PC-9 (cell line): ENCODE measurements around the gene CADM4. TPM values are rescaled to one million over a fixed set of nuclear protein-coding genes. Genes with fewer than 3 reads are reported as not detected.

Source experiments
- BruUV-seq: library from RNA; stranded (reverse); fragments of 400-500 nt; replicated peaks from 2 replicates; lab custom pipeline; 2021; lab: Mats Ljungman, UMichigan
- CTCF ChIA-PET: fragments of 300-600 bp; sonication (Branson Sonifier 250); formaldehyde crosslinking; loops from one replicate; lab custom pipeline; 2022; ENCODE audit warnings: antibody characterized with exemption; lab: Charles Lee
- POLR2A ChIA-PET: fragments of 300-600 bp; sonication (Branson Sonifier 250); formaldehyde crosslinking; loops from one replicate; lab custom pipeline; 2022; ENCODE audit warnings: antibody characterized with exemption; ENCODE audit not compliant: unreplicated experiment; lab: Charles Lee
- DNase-seq, 2 experiments: peaks; one replicate each; pipeline versions ENCODE4 v3.0.0 to v3.0.0-alpha.2; 2015 to 2022; ENCODE audit warnings: mixed read lengths in 1 of 2
- H2AFZ ChIP-seq: fragments of 200-600 bp; sonication (generic); 2 replicates; pipeline ENCODE4 v1.8.1; 2017; ENCODE audit warnings: antibody characterized with exemption
- H3F3A ChIP-seq: fragments of 200-600 bp; sonication (generic); 2 replicates; pipeline ENCODE4 v1.8.1; 2017; ENCODE audit warnings: antibody characterized with exemption, mild to moderate bottlenecking, low read depth; ENCODE audit not compliant: insufficient read depth
- H3K27ac ChIP-seq: fragments of 200-600 bp; sonication (generic); 2 replicates; pipeline ENCODE4 v1.6.1; 2016; ENCODE audit warnings: mixed run types
- H3K27me3 ChIP-seq: fragments of 200-600 bp; sonication (generic); 2 replicates; pipeline ENCODE4 v1.6.1; 2016; ENCODE audit warnings: low read depth, mixed run types; ENCODE audit not compliant: insufficient read depth
- H3K36me3 ChIP-seq: fragments of 200-600 bp; sonication (generic); 2 replicates; pipeline ENCODE4 v1.6.1; 2016; ENCODE audit warnings: low read depth, mixed run types
- H3K4me1 ChIP-seq: fragments of 200-600 bp; sonication (generic); replicated peaks from 2 replicates; pipeline ENCODE4 v1.6.1; 2016; ENCODE audit warnings: mixed run types; ENCODE audit not compliant: insufficient read depth
- H3K4me2 ChIP-seq: fragments of 200-600 bp; sonication (generic); 2 replicates; pipeline ENCODE4 v1.6.1; 2017; ENCODE audit warnings: mixed run types
- H3K4me3 ChIP-seq: fragments of 200-600 bp; sonication (generic); 2 replicates; pipeline ENCODE4 v1.6.1; 2016; ENCODE audit warnings: mixed run types
- H3K79me2 ChIP-seq: fragments of 200-600 bp; sonication (generic); 2 replicates; pipeline ENCODE4 v1.6.1; 2017; ENCODE audit warnings: low read depth, mixed run types
- H3K9me2 ChIP-seq: fragments of 200-600 bp; sonication (generic); 2 replicates; pipeline ENCODE4 v1.8.1; 2017; ENCODE audit warnings: mild to moderate bottlenecking; ENCODE audit not compliant: insufficient read depth
- H3K9me3 ChIP-seq: fragments of 200-600 bp; sonication (generic); 2 replicates; pipeline ENCODE4 v1.8.1; 2016; ENCODE audit warnings: low read depth; ENCODE audit not compliant: insufficient read depth
- H4K20me1 ChIP-seq: fragments of 200-600 bp; sonication (generic); 2 replicates; pipeline ENCODE4 v1.8.1; 2017; ENCODE audit not compliant: insufficient read depth
- CTCF ChIP-seq: fragments of 200-600 bp; sonication (generic); conservative IDR thresholded peaks from 2 replicates; pipeline ENCODE4 v1.6.1; 2017; ENCODE audit warnings: mixed run types, antibody characterized with exemption, mild to moderate bottlenecking, moderate library complexity
- EZH2 ChIP-seq: fragments of 200-600 bp; sonication (generic); IDR thresholded peaks from 2 replicates; pipeline ENCODE4 v1.8.0; 2017; ENCODE audit warnings: antibody characterized with exemption, low read depth
- intact Hi-C: fragments of 100-400 bp; cut with micrococcal nuclease; formaldehyde crosslinking; loops from one replicate; pipeline ENCODE4 v1.10.0; 2022; ENCODE audit not compliant: unreplicated experiment
- total RNA-seq: library from RNA; stranded (reverse); gene quantifications from 2 replicates; pipeline ENCODE4 v1.2.3, GENCODE V29; 2021

Gene CADM4
- total RNA-seq, 1 experiment from 2014 or later: 71.1 TPM

GRCh38 chr19:43616954-43617353 lies 22.7 kb downstream of the CADM4 start:
- DNase-seq: no peak
- Histone ChIP-seq H3K4me1 (peaks cover 9% of the 10 kb centered on the region), H3K27ac (no peak overlapping the region), H3F3A (peaks cover 16% of the 10 kb centered on the region; the same call in 1 of the 2 replicates), H3K79me2 (peaks cover 31% of the 10 kb centered on the region), H3K27me3 (no peaks in the 10 kb centered on the region), H3K4me2 (no peak overlapping the region), H2AFZ (no peak overlapping the region), H3K9me2 (no peaks in the 10 kb centered on the region), H3K36me3 (peaks cover 4% of the 10 kb centered on the region; the same call in 1 of the 2 replicates), H3K4me3 (no peak overlapping the region), H4K20me1 (no peaks in the 10 kb centered on the region), H3K9me3 (no peaks in the 10 kb centered on the region)
- no TSS peak for BruUV-seq
- ChIA-PET CTCF (no interaction called here), POLR2A (interaction anchor here (0.9 kb wide), 1 partner anchor 30 kb away, joined by 7 read pairs; no protein-coding TSS in a partner anchor)
- TF ChIP-seq CTCF (no peak), EZH2 (no peak)
- intact Hi-C loops: no loop called here

DNA sequence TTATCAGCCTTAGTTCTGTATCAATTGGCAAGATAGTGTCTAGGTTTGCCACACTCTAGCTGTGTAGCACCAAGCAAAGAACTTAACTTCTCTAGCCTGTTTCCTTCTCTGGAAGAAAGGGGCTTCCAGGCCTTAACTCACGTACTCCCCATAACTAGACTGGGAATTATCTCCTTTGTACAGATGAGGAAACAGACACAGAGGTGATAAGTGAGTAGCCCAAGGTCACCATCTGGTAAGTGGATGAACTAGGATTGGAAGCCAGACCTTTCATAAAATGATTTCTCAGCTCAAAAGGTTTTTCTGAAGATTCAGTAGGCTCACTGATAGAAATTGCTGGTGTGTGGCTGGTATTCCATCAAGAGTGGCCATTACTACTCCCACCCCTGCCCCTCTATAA lies 23.3 kb downstream of the CADM4 start:
- no peaks in the 10 kb centered on the region for H3K27me3 ChIP-seq

GRCh38 chr19:43612374-43612773 lies 27.3 kb downstream of the CADM4 start:
- no peak for DNase-seq
- Histone ChIP-seq H3F3A (peaks cover 11% of the 10 kb centered on the region; the same call in 1 of the 2 replicates), H3K4me1 (no peaks in the 10 kb centered on the region), H3K27ac (no peak overlapping the region), H3K4me2 (no peak overlapping the region), H3K27me3 (no peaks in the 10 kb centered on the region), H3K9me2 (no peaks in the 10 kb centered on the region), H3K36me3 (peaks cover 4% of the 10 kb centered on the region; the same call in 1 of the 2 replicates), H3K9me3 (no peaks in the 10 kb centered on the region), H3K4me3 (no peak overlapping the region), H2AFZ (no peak overlapping the region), H3K79me2 (peaks cover 10% of the 10 kb centered on the region; the same call in 1 of the 2 replicates), H4K20me1 (no peaks in the 10 kb centered on the region)
- intact Hi-C loops: no loop called here
- ChIA-PET POLR2A (no interaction called here), CTCF (no interaction called here)
- TF ChIP-seq EZH2 (no peak), CTCF (no peak)
- no TSS peak for BruUV-seq

More for the DNA sequence above, 23.3 kb downstream of the CADM4 start:
- H3K36me3 ChIP-seq: peaks cover 4% of the 10 kb centered on the region; the same call in 1 of the 2 replicates
- H4K20me1 ChIP-seq: no peaks in the 10 kb centered on the region
- H3K4me3 ChIP-seq: no peak overlapping the region
- H3K4me2 ChIP-seq: no peak overlapping the region
- no peak overlapping the region for H2AFZ ChIP-seq
- ChIA-PET CTCF (no interaction called here), POLR2A (interaction anchor here (0.9 kb wide), 1 partner anchor 29 kb away, joined by 7 read pairs; no protein-coding TSS in a partner anchor)
- intact Hi-C loops: no loop called here
- DNase-seq: no peak
- no peak overlapping the region for H3K27ac ChIP-seq
- no peaks in the 10 kb centered on the region for H3K9me3 ChIP-seq
- peaks cover 31% of the 10 kb centered on the region for H3K79me2 ChIP-seq
- TF ChIP-seq EZH2: no peak
- TF ChIP-seq CTCF: no peak
- no peaks in the 10 kb centered on the region for H3K9me2 ChIP-seq
- peaks cover 9% of the 10 kb centered on the region for H3K4me1 ChIP-seq
- BruUV-seq: no TSS peak
- peaks cover 11% of the 10 kb centered on the region; the same call in 1 of the 2 replicates for H3F3A ChIP-seq
